ENCODE measurements around the gene MATCAP1. TPM values are rescaled to one million over a fixed set of nuclear protein-coding genes. Genes with fewer than 3 reads are reported as not detected.

Gene MATCAP1
- total RNA-seq, 1 experiment from 2014 or later, result 22.2 TPM

GRCh38 chr16:67191995-67192681 lies 8.4 kb upstream of the MATCAP1 start, which contains the start of gene E2F4:
TSS of gene E2F4 (plus strand) at chr16:67192155. CDS start at chr16:67192228, 73 bp downstream.
- CTCF ChIA-PET, result interaction anchor here (1.0 kb wide), 1 partner anchor 54 kb away, joined by 4 read pairs; no protein-coding TSS in a partner anchor

DNA sequence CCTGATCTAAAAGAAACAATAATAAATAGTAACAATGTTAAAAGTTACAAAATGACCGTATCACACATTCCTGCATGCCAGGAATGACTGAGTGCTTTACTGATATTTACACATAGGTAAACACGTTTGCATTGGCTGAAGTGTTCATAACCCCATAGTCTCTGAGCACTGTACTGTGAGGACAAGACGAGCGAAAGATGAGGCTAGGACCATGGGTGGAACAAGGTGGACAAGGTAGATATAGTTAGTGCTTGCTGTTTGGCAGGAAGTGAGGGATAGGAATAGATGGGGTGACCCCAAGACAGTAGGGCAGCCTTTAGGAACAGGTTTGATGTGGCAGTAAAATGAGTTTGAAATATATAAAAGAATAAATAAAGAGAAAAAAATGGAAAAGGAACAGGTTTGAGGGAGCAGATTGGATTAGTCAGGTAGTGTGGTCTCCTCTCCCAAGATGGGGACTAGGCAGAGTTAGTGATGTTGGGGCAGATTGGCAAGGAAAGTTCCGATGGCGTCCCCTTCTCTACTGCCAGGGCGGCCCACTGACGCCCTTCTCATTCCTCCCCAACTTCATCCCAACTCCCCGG lies 7.7 kb upstream of the MATCAP1 start:
- Mint-ChIP-seq H3K27me3 (ENCODE audit: insufficient read depth, unreplicated experiment) (no peaks in the 10 kb centered on the region), H3K4me3 (ENCODE audit: unreplicated experiment) (peak overlapping the region; percentile 77), H3K4me1 (ENCODE audit: low read depth, unreplicated experiment) (peaks cover 18% of the 10 kb centered on the region), H3K9me3 (ENCODE audit: unreplicated experiment) (no peaks in the 10 kb centered on the region), H3K36me3 (ENCODE audit: insufficient read depth, unreplicated experiment) (peaks cover 41% of the 10 kb centered on the region), H3K27ac (ENCODE audit: unreplicated experiment) (peak overlapping the region; percentile 54)
- no peak for DNase-seq
- Histone ChIP-seq H3K4me3 (ENCODE audit: low read depth, low read length) (peak overlapping the region; percentile 90), H3K4me1 (peaks cover 22% of the 10 kb centered on the region), H3K9me3 (no peaks in the 10 kb centered on the region), H3K27me3 (replicated peaks; ENCODE audit: control insufficient read depth, insufficient read depth, low read length) (no peaks in the 10 kb centered on the region), H3K36me3 (ENCODE audit: control insufficient read depth, insufficient read depth, low read length) (peaks cover 11% of the 10 kb centered on the region)
- CTCF ChIA-PET, result no interaction called here
- POLR2A ChIA-PET, result no interaction called here
- TF ChIP-seq, protein P1, sequence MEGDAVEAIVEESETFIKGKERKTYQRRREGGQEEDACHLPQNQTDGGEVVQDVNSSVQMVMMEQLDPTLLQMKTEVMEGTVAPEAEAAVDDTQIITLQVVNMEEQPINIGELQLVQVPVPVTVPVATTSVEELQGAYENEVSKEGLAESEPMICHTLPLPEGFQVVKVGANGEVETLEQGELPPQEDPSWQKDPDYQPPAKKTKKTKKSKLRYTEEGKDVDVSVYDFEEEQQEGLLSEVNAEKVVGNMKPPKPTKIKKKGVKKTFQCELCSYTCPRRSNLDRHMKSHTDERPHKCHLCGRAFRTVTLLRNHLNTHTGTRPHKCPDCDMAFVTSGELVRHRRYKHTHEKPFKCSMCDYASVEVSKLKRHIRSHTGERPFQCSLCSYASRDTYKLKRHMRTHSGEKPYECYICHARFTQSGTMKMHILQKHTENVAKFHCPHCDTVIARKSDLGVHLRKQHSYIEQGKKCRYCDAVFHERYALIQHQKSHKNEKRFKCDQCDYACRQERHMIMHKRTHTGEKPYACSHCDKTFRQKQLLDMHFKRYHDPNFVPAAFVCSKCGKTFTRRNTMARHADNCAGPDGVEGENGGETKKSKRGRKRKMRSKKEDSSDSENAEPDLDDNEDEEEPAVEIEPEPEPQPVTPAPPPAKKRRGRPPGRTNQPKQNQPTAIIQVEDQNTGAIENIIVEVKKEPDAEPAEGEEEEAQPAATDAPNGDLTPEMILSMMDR (IDR thresholded peaks at IDR 0.05; ENCODE audit: insufficient read depth in 1 of 2, low read depth in 1 of 2, low read length in 1 of 2, severe bottlenecking in 1 of 2, unreplicated experiment in 1 of 2), result no peak
- intact Hi-C loops (cut with micrococcal nuclease; ENCODE audit: unreplicated experiment), result no loop called here
- no TSS peak for BruUV-seq (replicated peaks)

More at GRCh38 chr16:67191995-67192681, 8.4 kb upstream of the MATCAP1 start, which contains the start of gene E2F4:
- no peaks in the 10 kb centered on the region for H3K9me3 Mint-ChIP-seq (ENCODE audit: unreplicated experiment)
- peak within 1 kb of the TSS; percentile 54 for H3K27ac Mint-ChIP-seq (ENCODE audit: unreplicated experiment)
- BruUV-seq (replicated peaks), result TSS peak; percentile 50
- H3K36me3 ChIP-seq (ENCODE audit: control insufficient read depth, insufficient read depth, low read length), result peaks cover 11% of the 10 kb centered on the region
- peaks cover 24% of the 10 kb centered on the region for H3K4me1 Mint-ChIP-seq (ENCODE audit: low read depth, unreplicated experiment)
- H3K27me3 Mint-ChIP-seq (ENCODE audit: insufficient read depth, unreplicated experiment), result no peaks in the 10 kb centered on the region
- peaks cover 47% of the 10 kb centered on the region for H3K36me3 Mint-ChIP-seq (ENCODE audit: insufficient read depth, unreplicated experiment)
- peak within 1 kb of the TSS; percentile 77 for H3K4me3 Mint-ChIP-seq (ENCODE audit: unreplicated experiment)
- no peaks in the 10 kb centered on the region for H3K9me3 ChIP-seq
- H3K4me1 ChIP-seq, result peaks cover 20% of the 10 kb centered on the region
- POLR2A ChIA-PET, result interaction anchor here (0.6 to 1.2 kb wide), 4 partner anchors 22 to 213 kb away, joined by 3 read pairs; partner anchors contain the start of genes FHOD1, NOL3 and TMEM208
- TF ChIP-seq, protein P1 (IDR thresholded peaks at IDR 0.05; ENCODE audit: insufficient read depth in 1 of 2, low read depth in 1 of 2, low read length in 1 of 2, severe bottlenecking in 1 of 2, unreplicated experiment in 1 of 2), result no peak
- no peaks in the 10 kb centered on the region for H3K27me3 ChIP-seq (replicated peaks; ENCODE audit: control insufficient read depth, insufficient read depth, low read length)
- peak; percentile 92 to 94 for DNase-seq
- H3K4me3 ChIP-seq (ENCODE audit: low read depth, low read length), result peak within 1 kb of the TSS; percentile 90
- intact Hi-C loops (cut with micrococcal nuclease; ENCODE audit: unreplicated experiment), result loop anchor here (2.0 kb wide), 1 partner anchor 55 kb away; the partner anchor contains the start of gene FHOD1

DNA sequence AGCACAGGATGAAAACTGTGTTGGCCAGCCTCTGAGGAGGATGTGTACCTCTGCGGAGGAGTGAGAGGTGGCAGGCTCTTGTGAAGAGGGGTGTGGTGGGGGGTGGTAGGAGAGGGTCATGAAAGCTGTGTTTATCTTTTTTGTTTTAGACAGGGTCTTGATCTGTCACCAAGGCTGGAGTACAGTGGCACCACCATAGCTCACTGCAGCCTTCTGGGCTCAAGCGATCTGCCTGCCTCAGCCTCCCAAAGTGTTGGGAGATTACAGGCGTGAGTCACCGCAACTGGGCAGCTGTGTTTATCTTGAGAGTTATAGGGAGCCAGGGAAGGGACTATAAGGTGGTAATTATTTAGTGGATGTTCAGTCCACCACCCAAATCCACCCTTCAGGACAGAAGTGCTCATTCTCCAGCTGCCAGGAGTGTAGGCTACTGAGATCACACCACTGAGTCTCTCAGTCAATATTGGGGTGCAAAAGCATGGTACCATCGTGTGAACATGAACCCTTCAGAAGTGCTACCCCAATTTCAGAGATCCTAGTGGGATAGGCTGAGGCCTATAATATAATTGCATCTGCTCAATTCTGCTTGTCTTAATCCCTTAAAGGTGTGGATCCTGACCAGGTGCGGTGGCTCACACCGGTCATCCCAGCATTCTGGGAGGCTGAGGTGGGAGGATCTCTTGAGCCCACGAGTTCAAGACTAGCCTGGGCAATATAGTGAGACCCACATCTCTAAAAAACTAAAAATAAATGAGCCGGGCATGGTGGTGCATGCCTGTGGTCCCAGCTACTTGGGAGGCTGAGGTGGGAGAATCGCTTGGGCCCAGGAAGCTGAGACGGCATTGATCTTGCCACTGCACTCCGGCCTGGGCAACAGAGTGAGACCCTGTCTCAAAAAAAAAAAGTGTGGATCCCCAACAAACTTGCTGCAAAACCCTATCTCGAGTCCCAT lies 7.0 kb upstream of the MATCAP1 start:
- no TSS peak for BruUV-seq (replicated peaks)
- Mint-ChIP-seq H3K27ac (ENCODE audit: unreplicated experiment) (peak overlapping the region; percentile 54), H3K4me1 (ENCODE audit: low read depth, unreplicated experiment) (peaks cover 10% of the 10 kb centered on the region), H3K27me3 (ENCODE audit: insufficient read depth, unreplicated experiment) (no peaks in the 10 kb centered on the region), H3K9me3 (ENCODE audit: unreplicated experiment) (no peaks in the 10 kb centered on the region), H3K4me3 (ENCODE audit: unreplicated experiment) (peak overlapping the region; percentile 77), H3K36me3 (ENCODE audit: insufficient read depth, unreplicated experiment) (peaks cover 33% of the 10 kb centered on the region)
- TF ChIP-seq, protein P1 (IDR thresholded peaks at IDR 0.05; ENCODE audit: insufficient read depth in 1 of 2, low read depth in 1 of 2, low read length in 1 of 2, severe bottlenecking in 1 of 2, unreplicated experiment in 1 of 2), result no peak
- Histone ChIP-seq H3K4me1 (peaks cover 26% of the 10 kb centered on the region), H3K27me3 (replicated peaks; ENCODE audit: control insufficient read depth, insufficient read depth, low read length) (no peaks in the 10 kb centered on the region), H3K36me3 (ENCODE audit: control insufficient read depth, insufficient read depth, low read length) (peaks cover 9% of the 10 kb centered on the region), H3K9me3 (no peaks in the 10 kb centered on the region), H3K4me3 (ENCODE audit: low read depth, low read length) (no peak overlapping the region)
- ChIA-PET POLR2A (no interaction called here), CTCF (no interaction called here)
- no peak for DNase-seq
- intact Hi-C loops (cut with micrococcal nuclease; ENCODE audit: unreplicated experiment), result no loop called here

All from Caco-2 (cell line).